OCI-LY7 (cell line): ENCODE measurements around the gene SRGAP1. TPM values are rescaled to one million over a fixed set of nuclear protein-coding genes. Genes with fewer than 3 reads are reported as not detected.

Experiments used
- BruUV-seq: library from RNA; stranded (reverse); fragments of 400-500 nt; replicated peaks from 2 replicates; lab custom pipeline; 2021; lab: Mats Ljungman, UMichigan
- CTCF ChIA-PET: fragments of 300-600 bp; sonication (Branson Sonifier 250); formaldehyde crosslinking; loops from one replicate; lab custom pipeline; 2022; ENCODE audit warnings: antibody characterized with exemption; ENCODE audit not compliant: unreplicated experiment; lab: Charles Lee
- POLR2A ChIA-PET: fragments of 300-600 bp; sonication (Branson Sonifier 250); formaldehyde crosslinking; loops from one replicate; lab custom pipeline; 2022; ENCODE audit warnings: antibody characterized with exemption; lab: Charles Lee
- DNase-seq: peaks from one replicate; pipeline ENCODE4 v3.0.0-alpha.2; 2015; ENCODE audit warnings: low spot score
- H2AFZ ChIP-seq: fragments of 200-600 bp; sonication (generic), shearing (Covaris generic); 2 replicates; pipeline ENCODE4 v1.6.1; 2014; ENCODE audit warnings: mild to moderate bottlenecking, antibody characterized with exemption, low read length, moderate library complexity
- H3K27ac ChIP-seq: fragments of 200-600 bp; sonication (generic); 2 replicates; pipeline ENCODE4 v1.5.1; 2014; ENCODE audit warnings: mixed run types, low read depth, mild to moderate bottlenecking, moderate library complexity, low read length, inconsistent platforms; ENCODE audit not compliant: poor library complexity, severe bottlenecking
- H3K36me3 ChIP-seq: fragments of 200-600 bp; sonication (generic); 2 replicates; pipeline ENCODE4 v1.6.1; 2014; ENCODE audit warnings: mild to moderate bottlenecking, antibody characterized with exemption, low read length, moderate library complexity, mixed read lengths; ENCODE audit not compliant: insufficient read depth
- H3K4me1 ChIP-seq: fragments of 200-600 bp; sonication (generic); 2 replicates; pipeline ENCODE4 v1.5.1; 2014; ENCODE audit warnings: mild to moderate bottlenecking, low read length; ENCODE audit not compliant: insufficient read depth, poor library complexity, severe bottlenecking
- H3K4me2 ChIP-seq: fragments of 200-600 bp; sonication (generic); 2 replicates; pipeline ENCODE4 v1.6.1; 2014; ENCODE audit warnings: mild to moderate bottlenecking, low read length
- H3K4me3 ChIP-seq: fragments of 200-600 bp; sonication (generic); 2 replicates; pipeline ENCODE4 v1.5.1; 2014; ENCODE audit warnings: mild to moderate bottlenecking, low read depth, low read length; ENCODE audit not compliant: poor library complexity, severe bottlenecking
- H3K79me2 ChIP-seq: fragments of 200-600 bp; sonication (generic); 2 replicates; pipeline ENCODE4 v1.6.1; 2016; ENCODE audit warnings: low read depth, mild to moderate bottlenecking, low read length, moderate library complexity, mixed read lengths; ENCODE audit not compliant: insufficient read depth
- H3K9me2 ChIP-seq: fragments of 200-600 bp; sonication (generic); 2 replicates; pipeline ENCODE4 v1.6.1; 2016; ENCODE audit warnings: mild to moderate bottlenecking, low read length, mixed read lengths; ENCODE audit not compliant: insufficient read depth
- H3K9me3 ChIP-seq: fragments of 200-600 bp; sonication (generic); 2 replicates; pipeline ENCODE4 v1.6.1; 2014; ENCODE audit warnings: mild to moderate bottlenecking, mixed run types, low read length, mixed read lengths
- H4K20me1 ChIP-seq: fragments of 200-600 bp; sonication (generic); 2 replicates; pipeline ENCODE4 v1.6.1; 2014; ENCODE audit warnings: mild to moderate bottlenecking, antibody characterized with exemption, low read length, moderate library complexity, mixed read lengths; ENCODE audit not compliant: insufficient read depth
- EZH2phosphoT487 ChIP-seq: fragments of 200-600 bp; sonication (generic); IDR thresholded peaks from 2 replicates; pipeline ENCODE4 v1.6.1; 2018; ENCODE audit warnings: low read depth, borderline replicate concordance, mild to moderate bottlenecking, mixed run types, antibody characterized with exemption, low read length, moderate library complexity, mixed read lengths
- intact Hi-C: fragments of 100-400 bp; cut with micrococcal nuclease; formaldehyde crosslinking; loops from one replicate; pipeline ENCODE4 v1.10.0; 2022; ENCODE audit not compliant: unreplicated experiment
- total RNA-seq, 2 experiments: library from RNA; depleted of rRNA in 1 of 2; stranded (reverse); fragments of >200 nt in 1 of 2; shearing (Covaris generic) in 1 of 2; gene quantifications; 2 replicates each; pipeline ENCODE4 v1.2.3, GENCODE V29; 2014 to 2022
- TF ChIP-seq, protein P1 (sequence below): fragments of 200-600 bp; sonication (generic); conservative IDR thresholded peaks from 2 replicates; pipeline ENCODE4 v1.5.1; 2014; ENCODE audit warnings: mild to moderate bottlenecking, antibody characterized with exemption, low read length, moderate library complexity, mixed read lengths

SRGAP1 gene
- total RNA-seq, 2 experiments from 2014 or later, result 0.06 TPM; not detected in 1

DNA sequence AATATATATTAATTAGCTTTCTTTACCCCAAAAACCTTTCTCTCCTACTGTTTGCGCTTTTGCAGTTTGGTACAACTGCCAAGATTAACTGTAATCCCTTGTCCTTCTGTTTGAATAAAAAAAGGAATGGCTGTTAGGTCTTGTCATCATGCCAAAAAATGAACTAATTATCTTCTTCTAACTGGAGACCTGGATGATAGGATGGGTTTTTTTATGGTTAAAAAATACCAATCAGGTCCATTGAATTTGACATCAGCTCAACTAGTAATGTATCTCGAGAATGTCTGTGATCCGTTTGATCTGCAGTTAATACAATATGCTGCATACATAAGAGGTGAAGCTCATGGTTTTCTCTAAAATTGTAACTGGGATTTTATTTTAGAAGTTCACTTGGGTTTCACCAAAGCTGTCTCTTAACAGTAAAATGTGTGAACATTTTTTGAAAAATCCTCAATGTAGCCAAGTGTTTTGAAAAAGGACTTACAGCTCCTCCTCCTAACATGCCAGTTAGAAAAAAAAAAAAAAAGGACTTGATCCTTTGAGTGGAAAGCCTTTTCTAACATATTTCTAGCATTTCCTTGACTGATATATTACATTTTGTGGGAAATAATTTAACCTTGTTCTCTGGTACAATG lies 96.8 kb downstream of the SRGAP1 start:
- no TSS peak for BruUV-seq
- ChIA-PET POLR2A (interaction anchor here (0.6 to 1.1 kb wide), 6 partner anchors 14 to 837 kb away, joined by 3 to 6 read pairs (median 4); no protein-coding TSS in a partner anchor), CTCF (no interaction called here)
- no peak overlapping the region for H3K27ac ChIP-seq
- H2AFZ ChIP-seq, result no peak overlapping the region
- no peaks in the 10 kb centered on the region for H3K79me2 ChIP-seq
- no peaks in the 10 kb centered on the region for H3K9me2 ChIP-seq
- no peaks in the 10 kb centered on the region for H3K9me3 ChIP-seq
- H3K4me2 ChIP-seq, result no peak overlapping the region
- no peaks in the 10 kb centered on the region for H3K4me1 ChIP-seq
- no peak overlapping the region for H3K4me3 ChIP-seq
- TF ChIP-seq, protein P1, sequence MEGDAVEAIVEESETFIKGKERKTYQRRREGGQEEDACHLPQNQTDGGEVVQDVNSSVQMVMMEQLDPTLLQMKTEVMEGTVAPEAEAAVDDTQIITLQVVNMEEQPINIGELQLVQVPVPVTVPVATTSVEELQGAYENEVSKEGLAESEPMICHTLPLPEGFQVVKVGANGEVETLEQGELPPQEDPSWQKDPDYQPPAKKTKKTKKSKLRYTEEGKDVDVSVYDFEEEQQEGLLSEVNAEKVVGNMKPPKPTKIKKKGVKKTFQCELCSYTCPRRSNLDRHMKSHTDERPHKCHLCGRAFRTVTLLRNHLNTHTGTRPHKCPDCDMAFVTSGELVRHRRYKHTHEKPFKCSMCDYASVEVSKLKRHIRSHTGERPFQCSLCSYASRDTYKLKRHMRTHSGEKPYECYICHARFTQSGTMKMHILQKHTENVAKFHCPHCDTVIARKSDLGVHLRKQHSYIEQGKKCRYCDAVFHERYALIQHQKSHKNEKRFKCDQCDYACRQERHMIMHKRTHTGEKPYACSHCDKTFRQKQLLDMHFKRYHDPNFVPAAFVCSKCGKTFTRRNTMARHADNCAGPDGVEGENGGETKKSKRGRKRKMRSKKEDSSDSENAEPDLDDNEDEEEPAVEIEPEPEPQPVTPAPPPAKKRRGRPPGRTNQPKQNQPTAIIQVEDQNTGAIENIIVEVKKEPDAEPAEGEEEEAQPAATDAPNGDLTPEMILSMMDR, result no peak
- TF ChIP-seq EZH2phosphoT487, result no peak
- no peaks in the 10 kb centered on the region for H4K20me1 ChIP-seq
- no peaks in the 10 kb centered on the region for H3K36me3 ChIP-seq
- intact Hi-C loops, result no loop called here
- DNase-seq, result no peak

DNA sequence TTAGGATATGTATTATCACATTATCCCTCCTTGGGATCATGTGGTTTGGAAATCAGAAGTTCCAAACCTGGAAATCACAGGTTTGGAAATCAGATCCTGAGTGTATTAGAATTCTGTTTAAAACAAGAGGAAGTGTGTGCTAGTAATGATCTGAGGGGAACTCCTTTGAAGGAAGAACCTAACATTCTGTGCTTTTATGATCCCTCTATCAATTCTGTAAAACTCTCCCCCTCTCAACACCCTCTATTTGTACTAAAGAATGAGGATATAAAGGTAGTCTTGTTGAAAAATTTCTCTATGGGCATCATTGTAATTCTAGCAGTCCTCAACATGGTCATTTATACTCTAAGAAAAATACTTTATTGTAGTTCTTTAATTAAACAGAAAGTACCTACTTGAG lies 97.4 kb downstream of the SRGAP1 start:
- Histone ChIP-seq H3K36me3 (no peaks in the 10 kb centered on the region), H3K4me2 (no peak overlapping the region), H3K27ac (no peak overlapping the region), H3K4me3 (no peak overlapping the region), H4K20me1 (no peaks in the 10 kb centered on the region), H3K9me3 (no peaks in the 10 kb centered on the region), H3K79me2 (no peaks in the 10 kb centered on the region), H3K4me1 (no peaks in the 10 kb centered on the region), H2AFZ (no peak overlapping the region), H3K9me2 (no peaks in the 10 kb centered on the region)
- CTCF ChIA-PET, result no interaction called here
- TF ChIP-seq EZH2phosphoT487, result no peak
- TF ChIP-seq, protein P1, result no peak
- intact Hi-C loops, result no loop called here
- no TSS peak for BruUV-seq
- POLR2A ChIA-PET, result interaction anchor here (1.4 kb wide), 1 partner anchor 14 kb away, joined by 4 read pairs; no protein-coding TSS in a partner anchor
- DNase-seq, result no peak
